DND-41 (cell line): ENCODE measurements around the gene MET.

Source experiments
- CTCF ChIP-seq: IDR thresholded peaks from 2 replicates; pipeline ENCODE4 v1.5.1; 2012; ENCODE audit warnings: borderline replicate concordance, low read length, moderate library complexity, mild to moderate bottlenecking; ENCODE audit not compliant: poor library complexity, severe bottlenecking; ENCODE audit errors: extremely low read depth
- EZH2 ChIP-seq: IDR thresholded peaks from 3 replicates; pipeline ENCODE4 v1.6.1; 2012; ENCODE audit warnings: borderline replicate concordance, low read depth, mild to moderate bottlenecking, moderate library complexity, low read length, inconsistent platforms; ENCODE audit not compliant: severe bottlenecking

GRCh38 chr7:116671681-116672595 lies at the start of gene MET:
- TF ChIP-seq CTCF (no peak), EZH2 (no peak)
